OCI-LY3 (cell line): ENCODE measurements around the gene IPMK.
"Not testable (repeated sequence)": the region's sequence is repeated elsewhere in the genome, so short reads cannot be mapped to it uniquely, and the experiment has no call there.

Experiments used
- H2AFZ ChIP-seq: fragments of 200-600, 300-600 bp; shearing (Covaris generic); 2 replicates; pipeline ENCODE4 v1.6.0; 2014; ENCODE audit warnings: antibody characterized with exemption, low read depth, low read length
- H3K27ac ChIP-seq: fragments of 200-600, 300-600 bp; sonication (generic); 2 replicates; pipeline ENCODE4 v1.5.1; 2014; ENCODE audit warnings: mild to moderate bottlenecking, low read length, moderate library complexity, mixed read lengths
- H3K27me3 ChIP-seq: fragments of 200-600, 300-600 bp; sonication (generic); 2 replicates; pipeline ENCODE4 v1.6.1; 2014; ENCODE audit warnings: low read depth, low read length, mixed read lengths
- H3K36me3 ChIP-seq: fragments of 200-600, 300-600 bp; sonication (generic); replicated peaks from 2 replicates; pipeline ENCODE3; 2014; ENCODE audit warnings: low read depth, low read length, mixed read lengths
- H3K4me1 ChIP-seq: fragments of 300-600, 200-600 bp; sonication (generic); 2 replicates; pipeline ENCODE4 v1.6.1; 2014; ENCODE audit warnings: low read length, mixed read lengths
- H3K4me2 ChIP-seq: fragments of 200-600, 300-600 bp; sonication (generic); 2 replicates; pipeline ENCODE4 v1.6.1; 2014; ENCODE audit warnings: low read length, mixed read lengths
- H3K4me3 ChIP-seq: fragments of 300-600, 200-600 bp; sonication (generic); 2 replicates; pipeline ENCODE4 v1.5.1; 2014; ENCODE audit warnings: antibody characterized with exemption, mild to moderate bottlenecking, low read length, moderate library complexity
- H3K79me2 ChIP-seq: fragments of 300-600, 200-600 bp; shearing (Covaris generic); 2 replicates; pipeline ENCODE4 v1.6.1; 2014; ENCODE audit warnings: mild to moderate bottlenecking, low read length, mixed read lengths
- H3K9ac ChIP-seq: fragments of 300-600, 200-600 bp; shearing (Covaris generic); 2 replicates; pipeline ENCODE4 v1.6.0; 2014; ENCODE audit warnings: mild to moderate bottlenecking, low read length, moderate library complexity
- H3K9me3 ChIP-seq: fragments of 200-600, 300-600 bp; shearing (Covaris generic); 2 replicates; pipeline ENCODE4 v1.6.1; 2014; ENCODE audit warnings: low read length, mixed read lengths; ENCODE audit not compliant: insufficient read depth
- H4K20me1 ChIP-seq: fragments of 200-600, 300-600 bp; sonication (generic); 2 replicates; pipeline ENCODE4 v1.6.1; 2016; ENCODE audit warnings: low read length, mixed read lengths; ENCODE audit not compliant: insufficient read depth
- EZH2phosphoT487 ChIP-seq: fragments of 200-600 bp; shearing (Covaris generic); IDR thresholded peaks from 2 replicates; pipeline ENCODE4 v1.6.1; 2018; ENCODE audit warnings: antibody characterized with exemption, mixed run types, low read depth
- TF ChIP-seq, protein P1 (sequence below): fragments of 200-600, 300-600 bp; sonication (generic); IDR thresholded peaks from 2 replicates; pipeline ENCODE4 v1.5.1; 2014; ENCODE audit warnings: antibody characterized with exemption, low read length, low read depth

Gene IPMK

DNA sequence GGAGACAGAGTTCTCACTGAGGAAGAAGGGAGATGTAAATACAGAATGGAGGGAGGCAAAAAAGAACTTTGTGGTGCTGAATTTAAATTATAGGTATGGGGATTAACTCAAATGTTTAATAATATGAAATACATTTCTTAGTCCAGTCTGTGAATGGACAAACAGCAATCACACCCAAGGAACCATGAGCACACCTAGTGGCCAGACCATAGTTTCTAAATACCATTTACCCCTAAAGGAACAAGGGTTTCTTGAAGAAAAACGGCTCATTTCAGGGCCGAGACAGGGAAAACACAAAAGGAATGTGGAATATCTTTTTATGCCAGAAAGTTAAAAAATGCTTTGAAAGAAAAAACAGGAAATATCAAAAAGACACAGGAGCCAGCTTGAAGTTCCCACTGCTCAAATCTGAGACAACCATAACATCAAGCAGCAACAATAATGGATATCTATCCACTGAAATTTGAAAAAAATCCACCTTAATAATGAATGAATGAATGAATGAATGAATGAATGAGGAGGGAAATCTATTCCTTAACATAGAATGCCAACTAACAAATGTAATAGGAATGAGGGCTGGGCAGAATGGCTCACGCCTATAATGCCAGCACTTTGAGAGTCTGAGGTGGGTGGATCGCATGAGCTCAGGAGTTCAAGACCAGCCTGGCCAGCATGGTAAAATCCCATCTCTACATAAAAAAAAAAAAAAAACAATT lies 8.6 kb downstream of the IPMK start:
- Histone ChIP-seq H3K4me3 (no peak overlapping the region), H3K9me3 (no peaks in the 10 kb centered on the region), H2AFZ (no peak overlapping the region), H3K9ac (no peak overlapping the region), H3K4me1 (peaks cover 4% of the 10 kb centered on the region; the same call in 1 of the 2 replicates), H3K79me2 (peaks cover 57% of the 10 kb centered on the region), H3K4me2 (no peak overlapping the region), H3K27me3 (no peaks in the 10 kb centered on the region), H4K20me1 (peaks cover 20% of the 10 kb centered on the region), H3K27ac (no peak overlapping the region), H3K36me3 (peaks cover 4% of the 10 kb centered on the region)
- no peak for TF ChIP-seq EZH2phosphoT487
- TF ChIP-seq, protein P1, sequence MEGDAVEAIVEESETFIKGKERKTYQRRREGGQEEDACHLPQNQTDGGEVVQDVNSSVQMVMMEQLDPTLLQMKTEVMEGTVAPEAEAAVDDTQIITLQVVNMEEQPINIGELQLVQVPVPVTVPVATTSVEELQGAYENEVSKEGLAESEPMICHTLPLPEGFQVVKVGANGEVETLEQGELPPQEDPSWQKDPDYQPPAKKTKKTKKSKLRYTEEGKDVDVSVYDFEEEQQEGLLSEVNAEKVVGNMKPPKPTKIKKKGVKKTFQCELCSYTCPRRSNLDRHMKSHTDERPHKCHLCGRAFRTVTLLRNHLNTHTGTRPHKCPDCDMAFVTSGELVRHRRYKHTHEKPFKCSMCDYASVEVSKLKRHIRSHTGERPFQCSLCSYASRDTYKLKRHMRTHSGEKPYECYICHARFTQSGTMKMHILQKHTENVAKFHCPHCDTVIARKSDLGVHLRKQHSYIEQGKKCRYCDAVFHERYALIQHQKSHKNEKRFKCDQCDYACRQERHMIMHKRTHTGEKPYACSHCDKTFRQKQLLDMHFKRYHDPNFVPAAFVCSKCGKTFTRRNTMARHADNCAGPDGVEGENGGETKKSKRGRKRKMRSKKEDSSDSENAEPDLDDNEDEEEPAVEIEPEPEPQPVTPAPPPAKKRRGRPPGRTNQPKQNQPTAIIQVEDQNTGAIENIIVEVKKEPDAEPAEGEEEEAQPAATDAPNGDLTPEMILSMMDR, result no peak

DNA sequence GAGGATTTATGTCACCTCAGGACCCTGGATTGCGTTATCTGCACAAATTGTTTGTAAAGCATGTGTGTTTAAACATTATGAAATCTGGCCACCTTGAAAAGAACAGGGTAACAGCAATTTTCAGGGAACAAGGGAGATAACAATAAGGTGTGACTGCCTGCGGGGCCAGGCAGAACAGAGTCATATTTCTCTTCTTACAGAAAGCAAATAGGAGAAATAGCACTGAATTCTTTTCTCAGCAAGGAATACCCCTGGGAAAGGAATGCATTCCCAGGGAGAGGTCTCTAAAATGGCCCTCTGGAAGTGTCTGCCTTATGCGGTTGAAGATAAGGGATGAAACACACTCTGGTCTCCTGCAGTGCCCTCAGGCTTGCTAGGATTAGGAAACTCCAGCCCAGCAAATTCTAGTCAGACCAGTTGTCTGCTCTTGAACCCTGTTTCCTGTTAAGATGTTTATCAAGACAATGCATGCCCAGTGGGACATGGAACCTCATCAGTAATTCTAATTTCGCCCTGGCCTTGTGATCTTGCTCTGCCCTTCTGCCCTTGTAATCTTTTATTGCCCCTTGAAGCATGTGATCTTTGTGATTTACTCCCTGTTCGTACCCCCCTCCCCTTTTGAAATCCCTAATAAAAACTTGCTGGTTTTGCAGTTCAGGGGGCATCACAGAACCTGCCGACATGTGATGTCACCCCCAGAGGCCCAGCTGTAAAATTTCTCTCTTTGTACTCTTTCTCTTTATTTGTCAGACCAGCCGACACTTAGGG lies 11.5 kb downstream of the IPMK start:
- H3K4me2 ChIP-seq, H3K27ac ChIP-seq, H3K36me3 ChIP-seq, H3K9me3 ChIP-seq, H3K27me3 ChIP-seq, H3K4me3 ChIP-seq, H3K9ac ChIP-seq, H2AFZ ChIP-seq, H3K4me1 ChIP-seq: not testable (repeated sequence)
- H3K79me2 ChIP-seq, result peaks cover 32% of the 10 kb centered on the region
- H4K20me1 ChIP-seq, result peaks cover 12% of the 10 kb centered on the region

GRCh38 chr10:58254644-58255043 lies 13.1 kb downstream of the IPMK start:
- no peaks in the 10 kb centered on the region for H3K27me3 ChIP-seq
- no peaks in the 10 kb centered on the region for H3K4me1 ChIP-seq
- TF ChIP-seq EZH2phosphoT487, result no peak
- TF ChIP-seq, protein P1, result no peak
- no peak overlapping the region for H2AFZ ChIP-seq
- no peak overlapping the region for H3K4me3 ChIP-seq
- peaks cover 6% of the 10 kb centered on the region for H4K20me1 ChIP-seq
- peaks cover 17% of the 10 kb centered on the region for H3K79me2 ChIP-seq
- H3K9me3 ChIP-seq, result no peaks in the 10 kb centered on the region
- H3K36me3 ChIP-seq, result peaks cover 4% of the 10 kb centered on the region
- H3K27ac ChIP-seq, result no peak overlapping the region
- no peak overlapping the region for H3K9ac ChIP-seq
- H3K4me2 ChIP-seq, result no peak overlapping the region

DNA sequence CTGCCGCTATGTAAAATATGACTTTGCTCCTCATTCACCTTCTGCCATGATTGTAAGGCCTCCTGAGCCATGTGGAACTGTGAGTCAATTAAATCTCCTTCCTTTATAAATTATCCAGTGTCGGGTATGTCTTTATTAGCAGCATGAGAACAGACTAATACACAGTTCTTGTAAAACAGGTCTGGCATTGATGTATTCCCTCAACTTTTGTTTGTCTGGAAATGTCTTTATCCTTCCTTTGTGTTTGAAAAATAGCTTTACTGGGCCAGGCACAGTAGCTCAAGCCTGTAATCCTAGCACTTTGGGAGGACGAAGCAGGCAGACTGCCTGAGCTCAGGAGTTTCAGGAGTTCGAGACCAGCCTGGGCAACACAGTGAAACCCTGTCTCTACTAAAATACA lies 14.5 kb downstream of the IPMK start:
- no peak overlapping the region for H3K9ac ChIP-seq
- no peak overlapping the region for H3K4me2 ChIP-seq
- no peak overlapping the region for H2AFZ ChIP-seq
- no peaks in the 10 kb centered on the region for H3K9me3 ChIP-seq
- H3K79me2 ChIP-seq, result peaks cover 7% of the 10 kb centered on the region; the same call in 1 of the 2 replicates
- no peak for TF ChIP-seq EZH2phosphoT487
- TF ChIP-seq, protein P1, result no peak
- H3K36me3 ChIP-seq, result peaks cover 4% of the 10 kb centered on the region
- no peak overlapping the region for H3K4me3 ChIP-seq
- no peaks in the 10 kb centered on the region for H4K20me1 ChIP-seq
- H3K27ac ChIP-seq, result no peak overlapping the region
- H3K4me1 ChIP-seq, result no peaks in the 10 kb centered on the region
- H3K27me3 ChIP-seq, result no peaks in the 10 kb centered on the region

GRCh38 chr10:58244666-58245065 lies 23.0 kb downstream of the IPMK start:
- H3K9ac ChIP-seq, H2AFZ ChIP-seq, H3K27ac ChIP-seq, H3K27me3 ChIP-seq, H3K4me3 ChIP-seq, H3K36me3 ChIP-seq, H3K9me3 ChIP-seq, H3K4me1 ChIP-seq, H3K4me2 ChIP-seq: not testable (repeated sequence)
- peaks cover 13% of the 10 kb centered on the region; the same call in 1 of the 2 replicates for H4K20me1 ChIP-seq
- H3K79me2 ChIP-seq, result peaks cover 17% of the 10 kb centered on the region

DNA sequence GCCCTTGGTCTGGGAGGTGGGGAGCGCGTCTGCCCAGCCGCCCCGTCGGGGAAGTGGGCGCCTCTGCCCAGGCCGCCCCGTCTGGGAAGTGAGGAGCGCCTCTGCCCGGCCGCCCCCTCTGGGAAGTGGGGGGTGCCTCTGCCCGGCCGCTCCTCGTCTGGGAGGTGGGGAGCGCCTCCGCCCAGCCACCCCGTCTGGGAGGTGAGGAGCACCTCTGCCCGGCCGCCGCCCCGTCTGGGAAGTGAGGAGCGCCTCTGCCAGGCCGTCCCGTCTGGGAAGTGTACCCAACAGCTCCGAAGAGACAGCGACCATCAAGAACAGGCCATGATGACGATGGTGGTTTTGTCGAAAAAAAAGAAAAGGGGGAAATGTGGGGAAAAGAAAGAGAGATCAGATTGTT lies 23.5 kb downstream of the IPMK start:
- H3K9ac ChIP-seq, H3K36me3 ChIP-seq, H2AFZ ChIP-seq, H3K4me2 ChIP-seq, H3K4me1 ChIP-seq, H3K27me3 ChIP-seq, H3K4me3 ChIP-seq, H3K9me3 ChIP-seq, H3K27ac ChIP-seq: not testable (repeated sequence)
- Histone ChIP-seq H4K20me1 (peaks cover 17% of the 10 kb centered on the region; the same call in 1 of the 2 replicates), H3K79me2 (peaks cover 21% of the 10 kb centered on the region)

- not testable (repeated sequence) for H3K27me3 ChIP-seq, H3K27ac ChIP-seq, H3K4me1 ChIP-seq, H3K4me2 ChIP-seq, H3K4me3 ChIP-seq, H3K9ac ChIP-seq, H3K9me3 ChIP-seq, H3K36me3 ChIP-seq, H2AFZ ChIP-seq
- peaks cover 26% of the 10 kb centered on the region for H3K79me2 ChIP-seq
- H4K20me1 ChIP-seq, result peaks cover 20% of the 10 kb centered on the region; the same call in 1 of the 2 replicates
These were observed 23.9 kb downstream of the IPMK start for GRCh38 chr10:58243801-58244200.
